GM12878 (cell line): ENCODE results near the gene LTK.

ENCODE experiments used
- CREB1 ChIP-seq: IDR thresholded peaks from 2 replicates; pipeline ENCODE4 v1.6.1; 2012; ENCODE audit warnings: low read depth, mild to moderate bottlenecking, inconsistent platforms
- EZH2 ChIP-seq: IDR thresholded peaks from 2 replicates; pipeline ENCODE4 v1.6.1; 2012; ENCODE audit warnings: low read depth, mild to moderate bottlenecking, control low read depth, inconsistent platforms, low read length, borderline replicate concordance; ENCODE audit not compliant: control insufficient read depth
- NFIC ChIP-seq: IDR thresholded peaks from 2 replicates; pipeline ENCODE4 v1.6.1; 2012; ENCODE audit warnings: low read depth, mild to moderate bottlenecking, inconsistent platforms, low read length, moderate library complexity
- NFXL1 ChIP-seq: fragments of 450-650 bp; IDR thresholded peaks from 2 replicates; pipeline ENCODE4 v1.6.1; 2017; ENCODE audit warnings: antibody characterized with exemption, mild to moderate bottlenecking, borderline replicate concordance
- RCOR1 ChIP-seq: conservative IDR thresholded peaks from 2 replicates; pipeline ENCODE4 v1.6.1; 2012; ENCODE audit warnings: low read depth, low read length, improper control_type of control experiment
- SREBF2 ChIP-seq: IDR thresholded peaks from 2 replicates; pipeline ENCODE4 v1.6.1; 2012; ENCODE audit warnings: mild to moderate bottlenecking, low read length
- YY1 ChIP-seq: IDR thresholded peaks from 2 replicates; pipeline ENCODE4 v1.6.1; 2011; ENCODE audit warnings: low read depth, mild to moderate bottlenecking, low read length
- TF ChIP-seq, protein P1 (sequence below), 3 experiments: IDR thresholded peaks in 2 of 3; conservative IDR thresholded peaks in 1 of 3; 2 replicates each; pipeline ENCODE4 v1.5.1; 2011; ENCODE audit warnings: low read depth in 3 of 3, low read length in 3 of 3, mild to moderate bottlenecking in 3 of 3, control low read depth in 2 of 3, moderate library complexity in 2 of 3, inconsistent platforms in 1 of 3, mixed read lengths in 1 of 3; ENCODE audit not compliant: control insufficient read depth in 2 of 3, insufficient read depth in 1 of 3; ENCODE audit errors: extremely low read depth in 1 of 3

DNA sequence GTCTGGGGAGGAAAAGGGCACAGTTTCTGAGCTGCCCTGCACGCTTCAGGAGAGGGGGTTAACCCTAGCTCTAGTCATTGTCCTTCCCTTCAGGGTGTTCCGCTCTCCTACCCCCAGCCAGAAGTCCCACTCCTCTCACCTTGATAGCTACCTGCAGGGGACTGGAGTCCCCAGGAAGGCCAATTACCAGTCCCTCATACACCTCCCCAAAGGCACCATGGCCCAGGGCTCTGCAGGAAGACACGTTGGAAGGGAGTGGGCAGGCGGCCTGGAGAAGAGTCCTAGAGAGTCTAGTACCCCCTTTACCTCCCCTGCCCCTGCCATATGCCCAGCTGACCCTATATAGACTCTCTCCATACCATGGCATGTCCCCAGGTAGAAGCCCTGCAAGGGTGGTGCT lies 7.9 kb downstream of the LTK start:
- TF ChIP-seq, protein P1, sequence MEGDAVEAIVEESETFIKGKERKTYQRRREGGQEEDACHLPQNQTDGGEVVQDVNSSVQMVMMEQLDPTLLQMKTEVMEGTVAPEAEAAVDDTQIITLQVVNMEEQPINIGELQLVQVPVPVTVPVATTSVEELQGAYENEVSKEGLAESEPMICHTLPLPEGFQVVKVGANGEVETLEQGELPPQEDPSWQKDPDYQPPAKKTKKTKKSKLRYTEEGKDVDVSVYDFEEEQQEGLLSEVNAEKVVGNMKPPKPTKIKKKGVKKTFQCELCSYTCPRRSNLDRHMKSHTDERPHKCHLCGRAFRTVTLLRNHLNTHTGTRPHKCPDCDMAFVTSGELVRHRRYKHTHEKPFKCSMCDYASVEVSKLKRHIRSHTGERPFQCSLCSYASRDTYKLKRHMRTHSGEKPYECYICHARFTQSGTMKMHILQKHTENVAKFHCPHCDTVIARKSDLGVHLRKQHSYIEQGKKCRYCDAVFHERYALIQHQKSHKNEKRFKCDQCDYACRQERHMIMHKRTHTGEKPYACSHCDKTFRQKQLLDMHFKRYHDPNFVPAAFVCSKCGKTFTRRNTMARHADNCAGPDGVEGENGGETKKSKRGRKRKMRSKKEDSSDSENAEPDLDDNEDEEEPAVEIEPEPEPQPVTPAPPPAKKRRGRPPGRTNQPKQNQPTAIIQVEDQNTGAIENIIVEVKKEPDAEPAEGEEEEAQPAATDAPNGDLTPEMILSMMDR (IDR thresholded peaks at IDR 0.05 in 2 of 3, conservative IDR thresholded peaks at IDR 0.05 in 1 of 3; ENCODE audit: control insufficient read depth in 2 of 3, extremely low read depth in 1 of 3, insufficient read depth in 1 of 3, low read depth in 3 of 3, low read length in 3 of 3): no peak
- no peak for TF ChIP-seq CREB1
- TF ChIP-seq RCOR1: no peak
- no peak for TF ChIP-seq EZH2
- no peak for TF ChIP-seq NFXL1
- no peak for TF ChIP-seq NFIC
- TF ChIP-seq SREBF2: no peak
- no peak for TF ChIP-seq YY1
